Peyer's patch (tissue), 4 donors: ENCODE results near the gene USP40.

ENCODE experiments used
- CTCF ChIP-seq, 6 experiments: fragments of 450-650 bp in 4 of 6; fragments of 200-600 bp in 2 of 6; sonication (generic) in 1 of 6; IDR thresholded peaks; one replicate each; pipeline ENCODE4 v1.5.1; 2017 to 2019; ENCODE audit warnings: antibody characterized with exemption in 6 of 6, mild to moderate bottlenecking in 3 of 6, moderate library complexity in 1 of 6
- POLR2A ChIP-seq, 2 donors: fragments of 450-650 bp; IDR thresholded peaks; one replicate each; pipeline ENCODE4 v1.5.1; 2017; ENCODE audit warnings: antibody characterized with exemption in 2 of 2, mild to moderate bottlenecking in 2 of 2, moderate library complexity in 2 of 2

GRCh38 chr2:233477548-233478433 is 88.8 kb downstream of the USP40 start:
- TF ChIP-seq CTCF (IDR thresholded peaks at IDR 0.05) (no peak), POLR2A (IDR thresholded peaks at IDR 0.05) (no peak)
